K562 (cell line): ENCODE data around the gene CEP19. TPM values are rescaled to one million over a fixed set of nuclear protein-coding genes. Genes with fewer than 3 reads are reported as not detected.

Experiments
- ATAC-seq: fragments of 200-7000 bp; cut with Tn5 transposase; 3 replicates; pipeline ENCODE4 v1.9.1; 2020; ENCODE audit warnings: moderate library complexity
- BruUV-seq: library from RNA; stranded (reverse); fragments of 400-500 nt; replicated peaks from 2 replicates; lab custom pipeline; 2021; lab: Mats Ljungman, UMichigan
- CTCF ChIA-PET: fragments of 300-600 bp; formaldehyde crosslinking; extraction: SDS; loops from one replicate; lab custom pipeline; 2021; ENCODE audit warnings: low intra/inter-chr PET ratio; lab: Yijun Ruan, JAX
- POLR2A ChIA-PET: fragments of 300-600, 350-650 bp; sonication (Branson Sonifier 250); formaldehyde crosslinking; extraction: SDS; loops from one replicate; lab custom pipeline; 2021; ENCODE audit warnings: antibody characterized with exemption, inconsistent platforms; lab: Yijun Ruan, JAX
- DNase-seq, 4 experiments: peaks; one replicate each; pipeline versions ENCODE4 v3.0.0 to v3.0.0-alpha.2; 2011 to 2018; ENCODE audit warnings: low spot score in 3 of 4, mixed read lengths in 3 of 4; ENCODE audit errors: extremely low read depth in 1 of 4
- FAIRE-seq: peaks from 2 replicates; lab custom pipeline; 2011; peaks lifted over from hg19 to GRCh38; lab: Jason Lieb, UNC
- H2AFZ ChIP-seq: 2 replicates; pipeline ENCODE4 v1.6.0; 2011; ENCODE audit warnings: low read depth, low read length, control low read depth, inconsistent platforms
- H3K27ac ChIP-seq: fragments of 200-600 bp; 3 replicates; pipeline ENCODE4 v1.8.0; 2011; ENCODE audit warnings: low read depth, mild to moderate bottlenecking, control low read depth, inconsistent platforms, low read length, moderate library complexity, mixed read lengths; ENCODE audit errors: extremely low read depth
- H3K27me3 ChIP-seq, 2 experiments: fragments of 300-600 bp in 1 of 2; 2 replicates in 1 of 2; 3 replicates in 1 of 2; pipeline versions ENCODE4 v1.6.0 to v1.8.0; 2011; ENCODE audit warnings: inconsistent platforms in 2 of 2, low read length in 2 of 2, mild to moderate bottlenecking in 1 of 2, mixed read lengths in 1 of 2, moderate library complexity in 1 of 2; ENCODE audit not compliant: control insufficient read depth in 2 of 2, insufficient read depth in 2 of 2
- H3K36me3 ChIP-seq: fragments of 300-600 bp; 3 replicates; pipeline ENCODE4 v1.8.0; 2011; ENCODE audit warnings: mild to moderate bottlenecking, low read length, inconsistent platforms; ENCODE audit not compliant: control insufficient read depth, insufficient read depth
- H3K4me1 ChIP-seq, 2 experiments: fragments of 200-600 bp in 1 of 2; replicated peaks in 1 of 2; 2 replicates in 1 of 2; 3 replicates in 1 of 2; pipeline versions ENCODE4 v1.5.1 to v1.8.0; 2011; ENCODE audit warnings: inconsistent platforms in 2 of 2, low read length in 2 of 2, mild to moderate bottlenecking in 1 of 2, mixed read lengths in 1 of 2, moderate library complexity in 1 of 2; ENCODE audit not compliant: control insufficient read depth in 2 of 2, insufficient read depth in 2 of 2
- H3K4me2 ChIP-seq: 2 replicates; pipeline ENCODE4 v1.6.1; 2011; ENCODE audit warnings: low read length, control low read depth, inconsistent platforms, mixed read lengths; ENCODE audit not compliant: insufficient read depth
- H3K4me3 ChIP-seq: fragments of 200-600 bp; sonication (generic), shearing (Covaris generic); 2 replicates; pipeline ENCODE4 v1.5.1; 2016; ENCODE audit warnings: control low read depth, inconsistent platforms
- H3K79me2 ChIP-seq: fragments of 200-600 bp; 3 replicates; pipeline ENCODE4 v1.8.0; 2011; ENCODE audit warnings: low read length, inconsistent platforms; ENCODE audit not compliant: control insufficient read depth, insufficient read depth
- H3K9ac ChIP-seq, 2 experiments: 2 replicates each; pipeline versions ENCODE4 v1.6.0 to v1.6.1; 2011; ENCODE audit warnings: low read depth in 2 of 2, low read length in 2 of 2, control low read depth in 1 of 2, inconsistent platforms in 1 of 2, mild to moderate bottlenecking in 1 of 2, mixed read lengths in 1 of 2; ENCODE audit not compliant: insufficient read depth in 1 of 2
- H3K9me1 ChIP-seq: one replicate; pipeline ENCODE4 v1.6.0; 2011; ENCODE audit warnings: inconsistent platforms, mild to moderate bottlenecking, low read length, moderate library complexity; ENCODE audit not compliant: control insufficient read depth, insufficient read depth
- H3K9me3 ChIP-seq: replicated peaks from 2 replicates; pipeline ENCODE4 v1.5.1; 2011; ENCODE audit warnings: low read depth, low read length, inconsistent platforms; ENCODE audit not compliant: control insufficient read depth, insufficient read depth
- H4K20me1 ChIP-seq: replicated peaks from 2 replicates; pipeline ENCODE4 v1.6.1; 2011; ENCODE audit warnings: low read length, inconsistent platforms, mixed read lengths; ENCODE audit not compliant: control insufficient read depth, insufficient read depth
- IRF2 ChIP-seq: sonication (generic); formaldehyde crosslinking; IDR thresholded peaks from 2 replicates; pipeline ENCODE4 v1.8.1; 2022; ENCODE audit warnings: mild to moderate bottlenecking, missing genetic modification reagents
- SETDB1 ChIP-seq: IDR thresholded peaks from one replicate; pipeline ENCODE4 v1.6.1; 2012; ENCODE audit warnings: low read length, control low read depth, inconsistent platforms
- SFPQ ChIP-seq: fragments of 200-400 bp; formaldehyde crosslinking; IDR thresholded peaks from 2 replicates; pipeline ENCODE4 v1.6.1; 2017; ENCODE audit warnings: mild to moderate bottlenecking, low read depth, low read length, moderate library complexity
- ZSCAN29 ChIP-seq: fragments of 450-650 bp; IDR thresholded peaks from 2 replicates; pipeline ENCODE4 v1.6.1; 2017
- WGBS: fragments of 100-300 bp; shearing (Covaris generic); methylation state at CpG from one replicate; pipeline ENCODE4 v1.1.6; 2016; ENCODE audit warnings: low coverage, mixed read lengths; ENCODE audit not compliant: insufficient coverage; ENCODE audit errors: missing lambda C conversion rate; 5-methylcytosine and 5-hydroxymethylcytosine counted together
- in situ Hi-C: fragments of 300-500 bp; cut with MboI; formaldehyde crosslinking; loops from 4 replicates; pipeline ENCODE4 v1.15.0; 2018; ENCODE audit warnings: inconsistent platforms, mixed read lengths
- intact Hi-C: fragments of 100-400 bp; cut with micrococcal nuclease; formaldehyde crosslinking; loops from 2 replicates; pipeline ENCODE4 v1.14.2; 2022
- polyA plus RNA-seq, 8 experiments: library from polyadenylated mRNA; depleted of rRNA in 4 of 8; stranded (reverse) in 5 of 8; unstranded in 3 of 8; fragments of >200 nt; fragmentation: Nextera tagmentation in 2 of 8; fragmentation: Illumina TruSeq in 1 of 8; extraction: Ambion mirVana in 2 of 8; extraction: Trizol in 1 of 8; gene quantifications; 2 replicates each; pipeline versions ENCODE4 v1.2.1 to v1.2.3, GENCODE V29; 2011 to 2014; ENCODE audit warnings: inconsistent platforms in 1 of 8, missing spikeins in 1 of 8
- total RNA-seq, 7 experiments: library from RNA; depleted of rRNA in 6 of 7; stranded (reverse); fragments of >200 nt in 6 of 7; fragmentation: Illumina TruSeq in 2 of 7; extraction: Trizol in 2 of 7; gene quantifications; 2 replicates each; pipeline versions ENCODE4 v1.2.1 to v1.2.3, GENCODE V29; 2011 to 2021; ENCODE audit warnings: low replicate concordance in 1 of 7

The CEP19 gene
- total and polyA plus RNA-seq, 9 of the 15 experiments (the other 6 are each of a cell fraction or from before 2014, with no cell fraction given): 2.5 to 4.5 (median 3.7) TPM

DNA sequence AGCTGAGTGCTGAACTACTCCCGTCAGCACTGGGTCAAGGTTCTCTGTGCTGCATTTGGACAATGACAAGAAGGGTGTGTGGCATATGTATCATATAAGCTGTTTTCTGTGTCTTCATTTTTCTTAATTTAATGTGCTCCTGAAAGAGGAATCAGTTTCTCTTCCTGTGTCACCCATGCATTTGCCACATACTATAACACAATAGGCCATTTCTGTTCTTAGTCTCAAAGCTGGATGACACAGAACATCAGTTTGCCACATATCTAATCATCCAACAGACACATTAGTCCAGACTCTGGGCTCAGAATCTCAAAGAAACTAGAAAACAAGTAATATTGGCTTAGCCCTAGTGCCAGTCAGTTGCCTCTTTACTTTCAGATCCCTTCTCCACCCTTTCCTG is 34.1 kb downstream of the CEP19 start:
- POLR2A ChIA-PET: interaction anchor here (0.7 to 1.7 kb wide), 5 partner anchors 10 to 62 kb away, joined by 4 read pairs; partner anchors contain the start of gene PAK2
- Histone ChIP-seq H3K36me3 (no peaks in the 10 kb centered on the region), H4K20me1 (no peaks in the 10 kb centered on the region), H2AFZ (no peak overlapping the region), H3K4me2 (no peak overlapping the region), H3K27me3 (no peaks in the 10 kb centered on the region), H3K79me2 (no peaks in the 10 kb centered on the region), H3K9me3 (no peaks in the 10 kb centered on the region), H3K9ac (no peak overlapping the region), H3K9me1 (no peaks in the 10 kb centered on the region), H3K27ac (no peak overlapping the region), H3K4me3 (no peak overlapping the region), H3K4me1 (peaks cover 5 to 10% of the 10 kb centered on the region in 2 experiments; a peak in 1 of 5 replicates)
- CTCF ChIA-PET: no interaction called here
- WGBS: 68% methylated on average over 1 of the region's 1 CpG
- no peak for FAIRE-seq
- ATAC-seq: no peak
- BruUV-seq: no TSS peak
- intact Hi-C loops (no loop called here), in situ Hi-C loops (no loop called here)
- no peak for TF ChIP-seq IRF2
- no peak for TF ChIP-seq SETDB1
- no peak for TF ChIP-seq SFPQ
- TF ChIP-seq ZSCAN29: no peak
- no peak for DNase-seq
